Keratinocyte (primary cell): Measurements from ENCODE around the gene KCNK7. TPM values are rescaled to one million over a fixed set of nuclear protein-coding genes. Genes with fewer than 3 reads are reported as not detected.

Experiments used
- DNase-seq: peaks from one replicate; pipeline ENCODE4 v3.0.0-alpha.2; 2011; ENCODE audit warnings: low read depth, missing footprints, low spot score
- FAIRE-seq: peaks from 2 replicates; lab custom pipeline; 2011; peaks lifted over from hg19 to GRCh38; lab: Jason Lieb, UNC
- H2AFZ ChIP-seq: 2 replicates; pipeline ENCODE4 v1.6.0; 2012; ENCODE audit warnings: low read length, control low read depth, inconsistent platforms; ENCODE audit not compliant: control insufficient read depth
- H3K27ac ChIP-seq: 2 replicates; pipeline ENCODE4 v1.5.1; 2011; ENCODE audit warnings: low read length; ENCODE audit not compliant: control insufficient read depth, insufficient read depth
- H3K27me3 ChIP-seq: 3 replicates; pipeline ENCODE4 v1.6.0; 2011; ENCODE audit warnings: low read length; ENCODE audit not compliant: control insufficient read depth, insufficient read depth; ENCODE audit errors: extremely low read depth
- H3K36me3 ChIP-seq, 2 experiments: 2 replicates in 1 of 2; 3 replicates in 1 of 2; pipeline ENCODE4 v1.5.1; 2011; ENCODE audit warnings: low read length in 2 of 2, mild to moderate bottlenecking in 1 of 2; ENCODE audit not compliant: control insufficient read depth in 2 of 2, insufficient read depth in 2 of 2; ENCODE audit errors: extremely low read depth in 1 of 2
- H3K4me1 ChIP-seq: 3 replicates; pipeline ENCODE4 v1.5.1; 2011; ENCODE audit warnings: low read length; ENCODE audit not compliant: control insufficient read depth, insufficient read depth; ENCODE audit errors: extremely low read depth
- H3K4me2 ChIP-seq: 3 replicates; pipeline ENCODE4 v1.6.0; 2011; ENCODE audit warnings: low read depth, low read length; ENCODE audit not compliant: control insufficient read depth, insufficient read depth; ENCODE audit errors: extremely low read depth
- H3K4me3 ChIP-seq, 3 experiments: fragments of 200-600 bp in 1 of 3; sonication (generic) in 1 of 3; 2 replicates in 2 of 3; 3 replicates in 1 of 3; pipeline ENCODE4 v1.5.1; 2011 to 2016; ENCODE audit warnings: low read length in 3 of 3, mild to moderate bottlenecking in 3 of 3, control low read depth in 2 of 3, inconsistent platforms in 1 of 3, low read depth in 1 of 3, mixed read lengths in 1 of 3, mixed run types in 1 of 3, moderate library complexity in 1 of 3; ENCODE audit not compliant: control insufficient read depth in 2 of 3, insufficient read depth in 2 of 3; ENCODE audit errors: extremely low read depth in 1 of 3
- H3K79me2 ChIP-seq: 2 replicates; pipeline ENCODE4 v1.6.0; 2012; ENCODE audit warnings: low read length; ENCODE audit not compliant: control insufficient read depth, insufficient read depth
- H3K9ac ChIP-seq: 3 replicates; pipeline ENCODE4 v1.6.0; 2011; ENCODE audit warnings: low read length; ENCODE audit not compliant: control insufficient read depth, insufficient read depth; ENCODE audit errors: extremely low read depth
- H3K9me1 ChIP-seq: 3 replicates; pipeline ENCODE4 v1.6.0; 2011; ENCODE audit warnings: low read length; ENCODE audit not compliant: control insufficient read depth, insufficient read depth; ENCODE audit errors: extremely low read depth
- H3K9me3 ChIP-seq: 2 replicates; pipeline ENCODE4 v1.5.1; 2012; ENCODE audit warnings: low read depth, low read length; ENCODE audit not compliant: control insufficient read depth
- H4K20me1 ChIP-seq: 3 replicates; pipeline ENCODE4 v1.6.0; 2011; ENCODE audit warnings: low read length; ENCODE audit not compliant: control insufficient read depth, insufficient read depth; ENCODE audit errors: extremely low read depth
- CTCF ChIP-seq, 3 experiments: IDR thresholded peaks in 1 of 3; conservative IDR thresholded peaks in 1 of 3; optimal IDR thresholded peaks in 1 of 3; 2 replicates in 2 of 3; 3 replicates in 1 of 3; pipeline versions ENCODE3 to v1.5.1; 2011; ENCODE audit warnings: low read length in 3 of 3, mild to moderate bottlenecking in 3 of 3, moderate library complexity in 2 of 3, control low read depth in 1 of 3, inconsistent platforms in 1 of 3; ENCODE audit not compliant: insufficient read depth in 2 of 3; ENCODE audit errors: extremely low read depth in 1 of 3
- EZH2 ChIP-seq: IDR thresholded peaks from one replicate; pipeline ENCODE4 v1.6.1; 2012; ENCODE audit warnings: inconsistent platforms, mild to moderate bottlenecking, low read length, moderate library complexity
- dilution Hi-C: fragments of 300-500 bp; cut with MboI; formaldehyde crosslinking; loops from one replicate; pipeline ENCODE4 v1.7.0; 2020; ENCODE audit warnings: low sequenced_read_pairs; ENCODE audit not compliant: extremely low pct_ligation_motif_present
- polyA plus RNA-seq, 5 experiments: library from polyadenylated mRNA; depleted of rRNA in 3 of 5; stranded (reverse) in 3 of 5; stranded (forward) in 1 of 5; unstranded in 1 of 5; fragments of >200 nt; gene quantifications; 1 replicate in 1 of 5; 2 replicates in 3 of 5; 3 replicates in 1 of 5; pipeline versions ENCODE4 v1.2.1 to v1.2.3, GENCODE V29; 2011 to 2012; ENCODE audit warnings: missing spikeins in 2 of 5, low read depth in 1 of 5, low replicate concordance in 1 of 5

The KCNK7 gene
- polyA plus RNA-seq, 1 donor (not counting 4 experiments of a cell fraction or from before 2014, with no cell fraction given): 0.46 TPM

DNA sequence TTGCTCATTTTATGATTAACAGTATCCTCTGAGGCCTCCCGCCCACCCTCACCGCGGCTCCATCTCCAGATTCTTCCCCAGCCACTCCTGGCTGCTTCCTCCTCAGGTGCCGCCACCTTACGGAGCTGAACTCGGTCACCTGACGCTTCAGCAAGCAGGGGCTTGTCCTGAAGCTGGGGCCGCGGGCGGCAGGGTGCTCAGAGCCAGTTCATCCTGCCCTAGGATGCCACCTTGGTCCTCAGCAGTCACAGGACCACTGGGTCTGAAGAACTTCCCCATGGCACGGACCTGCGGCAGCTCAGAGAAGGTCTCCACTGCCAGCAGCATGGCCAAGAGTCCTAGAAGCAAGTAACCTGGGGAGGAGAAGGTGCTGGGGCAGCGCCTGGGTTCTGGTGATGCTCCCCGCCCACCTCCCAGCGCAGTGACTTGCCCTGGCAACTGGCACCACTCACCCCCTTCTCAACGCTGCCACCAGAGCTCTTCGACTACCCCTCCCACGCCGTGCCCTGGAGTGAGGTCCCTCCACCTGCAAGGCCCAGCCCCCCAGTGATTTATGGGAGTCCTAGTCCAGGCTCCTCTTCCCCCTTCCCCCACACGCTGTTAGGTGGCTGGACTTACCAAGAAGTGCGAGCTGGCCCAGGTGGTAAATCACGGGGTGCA is 2.6 kb downstream of the KCNK7 start:
- no peak overlapping the region for H3K27ac ChIP-seq
- no peak for FAIRE-seq
- H3K4me1 ChIP-seq: peaks cover 32% of the 10 kb centered on the region

DNA sequence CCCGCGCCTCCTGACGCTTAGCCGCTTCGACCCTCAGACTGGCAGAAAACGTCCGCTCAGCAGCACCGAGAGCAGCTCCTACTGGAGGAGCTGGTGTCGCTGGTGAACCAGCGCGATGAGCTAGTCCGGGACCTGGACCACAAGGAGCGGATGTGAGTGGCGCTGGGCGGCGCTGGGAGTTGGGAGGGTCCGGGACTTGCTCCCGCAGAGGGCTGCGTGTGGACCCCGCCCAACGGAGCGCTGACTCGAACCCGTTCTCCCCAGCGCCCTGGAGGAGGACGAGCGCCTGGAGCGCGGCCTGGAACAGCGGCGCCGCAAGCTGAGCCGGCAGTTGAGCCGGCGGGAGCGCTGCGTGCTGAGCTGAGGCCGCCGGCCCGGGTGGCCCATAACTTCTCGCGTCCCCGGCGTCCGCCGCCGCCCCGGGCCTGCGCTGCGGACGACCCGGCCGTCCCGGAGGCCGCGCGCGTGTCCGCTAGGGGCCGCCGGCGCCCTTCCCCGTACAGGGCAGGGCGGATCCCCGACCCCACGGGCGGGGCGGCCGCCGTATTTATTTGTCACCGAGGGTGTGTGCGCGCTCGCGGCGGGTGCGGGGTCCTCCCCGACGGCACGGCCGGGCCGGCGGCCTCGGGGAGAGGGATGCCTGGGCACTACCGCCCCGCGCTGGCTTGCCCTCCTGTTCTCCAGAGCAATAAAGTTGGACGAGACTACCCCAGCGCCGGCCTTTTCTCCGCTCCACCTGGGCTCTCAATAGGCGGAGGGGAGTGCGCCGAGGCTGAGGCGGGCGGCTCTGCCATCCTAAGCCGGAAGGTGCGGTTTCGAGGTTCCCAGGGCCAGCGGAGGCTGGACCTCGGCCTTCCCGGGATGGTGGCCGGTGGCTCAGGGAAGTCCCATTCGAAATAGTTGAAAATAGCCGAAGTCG is 3.4 kb downstream of the KCNK7 start:
- peak overlapping the region; percentile 40 for H3K27ac ChIP-seq

More for the DNA sequence above, 2.6 kb downstream of the KCNK7 start:
- dilution Hi-C loops: no loop called here
- H2AFZ ChIP-seq: no peak overlapping the region
- H3K27me3 ChIP-seq: no peaks in the 10 kb centered on the region
- peak overlapping the region; percentile 62 for H3K4me2 ChIP-seq
- TF ChIP-seq EZH2 (no peak), CTCF (optimal IDR thresholded peaks at IDR 0.05 in 1 of 3, IDR thresholded peaks at IDR 0.05 in 1 of 3, conservative IDR thresholded peaks at IDR 0.05 in 1 of 3; ENCODE audit: extremely low read depth in 1 of 3, insufficient read depth in 2 of 3, low read length in 3 of 3) (no peak)
- DNase-seq: peak; percentile 79
- no peaks in the 10 kb centered on the region for H3K79me2 ChIP-seq
- H4K20me1 ChIP-seq: no peaks in the 10 kb centered on the region
- no peaks in the 10 kb centered on the region for H3K9me3 ChIP-seq
- H3K9me1 ChIP-seq: no peaks in the 10 kb centered on the region
- peak overlapping the region; percentile 37 for H3K9ac ChIP-seq
- H3K4me3 ChIP-seq: peak overlapping the region in 2 of 3 experiments; percentile 18 to 34
- peaks cover 3 to 14% of the 10 kb centered on the region in 2 experiments for H3K36me3 ChIP-seq

More for the DNA sequence above, 3.4 kb downstream of the KCNK7 start:
- TF ChIP-seq CTCF (optimal IDR thresholded peaks at IDR 0.05 in 1 of 3, IDR thresholded peaks at IDR 0.05 in 1 of 3, conservative IDR thresholded peaks at IDR 0.05 in 1 of 3; ENCODE audit: extremely low read depth in 1 of 3, insufficient read depth in 2 of 3, low read length in 3 of 3) (peak in 1 of 3 experiments; percentile 36), EZH2 (no peak)
- H3K4me3 ChIP-seq: peak overlapping the region in 2 of 3 experiments; percentile 18 to 34
- H3K27me3 ChIP-seq: no peaks in the 10 kb centered on the region
- no peak overlapping the region for H2AFZ ChIP-seq
- peaks cover 37% of the 10 kb centered on the region for H3K4me1 ChIP-seq
- DNase-seq: no peak
- peak overlapping the region; percentile 37 for H3K9ac ChIP-seq
- H4K20me1 ChIP-seq: no peaks in the 10 kb centered on the region
- H3K9me1 ChIP-seq: no peaks in the 10 kb centered on the region
- FAIRE-seq: peak; percentile 5
- dilution Hi-C loops: no loop called here
- no peaks in the 10 kb centered on the region for H3K79me2 ChIP-seq
- peak overlapping the region; percentile 62 for H3K4me2 ChIP-seq
- peaks cover 0 to 12% of the 10 kb centered on the region in 2 experiments for H3K36me3 ChIP-seq
- no peaks in the 10 kb centered on the region for H3K9me3 ChIP-seq
